T-helper 2 cell treated with Interferon-gamma antibody and Interleukin-4, amounts not matched to agents 5 μg/mL and 100 μg/mL, for 36 hours (primary cell): ENCODE measurements around the gene CADPS.

Experiments
- DNase-seq: peaks from one replicate; pipeline ENCODE4 v3.0.0; 2021; ENCODE audit warnings: low spot score
- H3K27ac Mint-ChIP-seq: one replicate; pipeline ENCODE4 v1.8.0; 2021; ENCODE audit warnings: mild to moderate bottlenecking, mixed read lengths
- H3K27me3 Mint-ChIP-seq: one replicate; pipeline ENCODE4 v1.8.0; 2021; ENCODE audit warnings: low read depth, mixed read lengths
- H3K36me3 Mint-ChIP-seq: one replicate; pipeline ENCODE4 v1.8.0; 2021; ENCODE audit warnings: low read depth, mixed read lengths
- H3K4me1 Mint-ChIP-seq: one replicate; pipeline ENCODE4 v1.8.0; 2021; ENCODE audit warnings: low read depth, mixed read lengths
- H3K4me3 Mint-ChIP-seq: one replicate; pipeline ENCODE4 v1.8.0; 2022; ENCODE audit warnings: mild to moderate bottlenecking, moderate library complexity, mixed read lengths
- H3K9me3 Mint-ChIP-seq: one replicate; pipeline ENCODE4 v1.8.0; 2021; ENCODE audit warnings: mixed read lengths

The CADPS gene

DNA sequence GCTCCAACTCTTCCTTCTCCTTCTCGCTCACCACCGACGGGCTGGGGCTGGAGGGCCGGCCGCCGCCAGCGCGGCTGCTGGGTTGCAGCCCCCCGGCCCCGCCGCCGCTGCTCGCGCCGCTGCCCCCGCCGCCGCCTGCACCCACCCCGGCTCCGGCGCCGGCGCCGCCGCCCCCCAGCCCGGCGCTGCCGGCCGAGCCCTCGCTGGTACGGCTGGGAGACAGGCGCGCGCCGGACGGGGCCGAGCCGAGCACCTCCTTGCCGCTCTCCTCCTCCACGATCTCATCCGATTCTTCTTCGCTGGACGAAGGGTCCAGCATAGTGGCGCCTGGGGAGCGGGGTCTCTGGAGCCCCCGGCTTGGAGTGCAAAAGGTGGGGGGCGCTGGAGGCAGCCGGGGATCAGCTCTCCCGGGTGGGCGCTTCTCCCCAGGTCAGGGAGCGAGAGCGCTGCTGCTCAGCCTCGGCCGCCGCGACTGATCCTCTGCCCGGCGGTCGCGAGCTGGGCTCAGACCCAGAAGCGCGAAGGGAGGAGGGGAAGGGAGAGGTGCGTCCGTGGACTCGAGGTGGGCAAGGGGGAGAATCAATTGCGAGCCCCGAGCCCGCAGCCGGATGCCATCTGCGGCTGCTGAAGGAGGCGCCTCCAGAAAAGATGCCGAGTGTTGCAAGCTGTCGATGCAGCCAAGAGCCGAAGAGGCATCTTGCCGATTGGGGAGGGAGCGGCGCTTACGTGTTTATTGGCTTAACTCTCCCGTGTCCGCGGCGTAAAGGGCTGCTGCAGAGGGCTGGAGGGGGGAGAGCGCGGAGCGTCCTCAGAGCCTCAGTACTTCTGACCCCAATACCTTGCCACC, at the start of gene CADPS:
CADPS (minus strand) TSS at position 706 of the 847 bp plus-strand sequence; CDS start at position 319, 387 bp downstream.
- Mint-ChIP-seq H3K27ac (no peak within 1 kb of the TSS), H3K4me3 (no peak within 1 kb of the TSS), H3K9me3 (no peaks in the 10 kb centered on the region), H3K36me3 (no peaks in the 10 kb centered on the region), H3K27me3 (peaks cover 39% of the 10 kb centered on the region), H3K4me1 (no peaks in the 10 kb centered on the region)
- no peak for DNase-seq

DNA sequence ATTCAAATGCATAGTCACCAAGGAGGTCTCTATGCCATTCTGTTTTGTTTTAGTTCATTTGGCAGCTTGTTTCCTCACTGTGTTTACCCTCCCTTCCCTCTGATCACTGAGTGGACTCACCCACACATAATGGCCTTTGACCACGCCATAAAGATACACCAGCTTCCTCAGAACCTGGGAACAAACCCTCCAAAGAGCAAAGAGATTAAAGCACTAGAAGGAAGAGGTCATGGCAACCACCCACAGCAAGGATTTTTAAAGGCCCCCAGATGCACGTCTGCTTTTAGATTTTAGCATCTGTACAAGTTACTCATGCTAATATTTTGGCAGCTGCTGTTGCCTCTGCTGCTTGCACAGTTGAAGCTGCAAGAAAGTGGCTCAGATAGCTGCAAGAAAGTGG, 47.9 kb upstream of the CADPS start:
- Mint-ChIP-seq H3K4me1 (no peaks in the 10 kb centered on the region), H3K9me3 (no peaks in the 10 kb centered on the region), H3K36me3 (no peaks in the 10 kb centered on the region), H3K27me3 (no peaks in the 10 kb centered on the region), H3K4me3 (no peak overlapping the region), H3K27ac (no peak overlapping the region)
- DNase-seq = no peak

DNA sequence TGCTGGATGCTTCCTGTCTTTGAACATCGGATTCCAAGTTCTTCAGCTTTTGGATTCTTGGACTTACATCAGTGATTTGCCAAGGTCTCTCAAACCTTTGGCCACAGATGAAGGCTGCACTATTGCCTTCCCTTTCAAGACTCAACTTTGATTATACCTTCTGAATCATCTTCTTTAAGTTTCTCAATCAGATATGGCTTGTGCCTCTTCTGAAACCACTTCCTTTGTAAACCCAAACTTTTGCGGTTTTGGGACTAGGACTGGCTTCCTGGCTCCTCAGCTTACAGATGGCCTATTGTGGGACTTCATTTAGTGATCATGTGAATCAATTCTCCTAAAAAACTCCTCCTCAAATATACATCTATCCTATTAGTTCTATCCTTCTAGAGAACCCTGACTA, 47.1 kb upstream of the CADPS start:
- no peaks in the 10 kb centered on the region for H3K27me3 Mint-ChIP-seq
- H3K27ac Mint-ChIP-seq = no peak overlapping the region
- no peak overlapping the region for H3K4me3 Mint-ChIP-seq
- no peaks in the 10 kb centered on the region for H3K9me3 Mint-ChIP-seq
- no peaks in the 10 kb centered on the region for H3K36me3 Mint-ChIP-seq
- no peaks in the 10 kb centered on the region for H3K4me1 Mint-ChIP-seq
- no peak for DNase-seq

DNA sequence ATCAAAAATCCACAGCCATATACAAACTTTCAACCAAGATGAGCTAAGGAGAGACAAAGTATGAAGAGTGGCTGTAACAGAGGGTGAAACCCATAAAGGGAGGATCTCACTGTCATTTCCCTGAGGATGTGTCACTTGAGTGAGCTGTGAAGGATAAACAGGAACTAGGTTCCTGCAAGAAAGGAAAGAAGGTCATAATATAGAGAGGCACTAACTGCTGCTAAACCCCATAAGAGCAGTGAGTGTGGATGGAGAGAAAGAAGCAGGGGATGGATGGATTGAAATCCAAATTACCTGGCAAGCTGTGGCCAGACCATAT, 45.2 kb upstream of the CADPS start:
- H3K27ac Mint-ChIP-seq = no peak overlapping the region
- H3K4me3 Mint-ChIP-seq = no peak overlapping the region
- H3K36me3 Mint-ChIP-seq = no peaks in the 10 kb centered on the region
- H3K27me3 Mint-ChIP-seq = no peaks in the 10 kb centered on the region
- no peaks in the 10 kb centered on the region for H3K9me3 Mint-ChIP-seq
- DNase-seq = no peak
- H3K4me1 Mint-ChIP-seq = no peaks in the 10 kb centered on the region

DNA sequence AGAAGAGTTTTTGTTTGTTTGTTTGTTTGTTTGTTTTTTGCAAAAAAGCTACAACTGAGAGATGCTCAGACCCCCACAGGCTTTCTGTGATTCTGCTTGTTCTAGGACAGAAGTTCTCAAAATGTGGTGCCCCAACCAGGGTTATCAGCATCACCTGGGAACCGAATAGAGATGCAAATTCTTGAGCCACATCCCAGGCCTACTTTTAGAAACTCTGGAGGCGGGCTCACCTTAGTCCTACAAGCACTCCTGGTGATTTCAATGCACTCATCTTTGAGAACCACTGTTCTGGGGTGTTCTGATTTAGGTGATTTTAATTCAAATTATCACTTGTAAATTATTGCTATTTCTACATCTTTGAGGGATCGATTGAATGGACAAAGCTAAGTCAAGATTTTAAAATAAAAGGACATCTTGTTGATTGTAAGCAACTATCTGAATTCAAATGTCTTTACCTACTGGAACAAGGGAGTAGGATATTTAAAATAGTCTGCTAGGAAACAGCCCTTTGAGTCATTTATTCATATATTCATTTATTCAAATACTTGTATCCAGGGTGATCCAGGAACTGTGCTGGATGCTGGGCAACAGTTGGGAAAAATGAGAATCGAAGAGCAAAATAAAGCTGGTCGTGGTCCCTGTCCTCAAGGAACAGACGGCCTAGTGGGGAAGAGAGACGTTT, 44.7 kb upstream of the CADPS start:
- H3K4me3 Mint-ChIP-seq = no peak overlapping the region
- no peaks in the 10 kb centered on the region for H3K27me3 Mint-ChIP-seq

DNA sequence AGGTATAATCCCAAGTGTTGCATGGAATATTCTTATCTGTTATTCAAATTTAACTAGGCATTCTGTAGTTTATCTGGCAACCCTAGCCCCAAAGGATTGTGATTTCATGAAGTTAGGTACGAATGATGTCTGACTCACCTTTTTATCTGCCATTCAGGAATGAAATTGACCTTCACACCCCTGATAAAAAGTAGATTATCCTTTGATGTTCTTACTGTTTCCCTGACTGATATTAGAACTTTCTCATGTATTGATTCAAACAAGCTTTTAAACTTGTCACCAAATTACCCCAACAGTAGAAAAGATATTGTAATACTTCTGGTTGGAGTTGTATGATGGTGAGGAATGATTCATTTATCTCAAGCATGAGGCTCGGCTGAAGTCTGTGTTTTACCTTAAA, 43.6 kb upstream of the CADPS start:
- Mint-ChIP-seq H3K4me3 (no peak overlapping the region), H3K4me1 (no peaks in the 10 kb centered on the region), H3K27ac (no peak overlapping the region), H3K36me3 (no peaks in the 10 kb centered on the region), H3K27me3 (no peaks in the 10 kb centered on the region), H3K9me3 (no peaks in the 10 kb centered on the region)
- no peak for DNase-seq

More for the DNA sequence above, 44.7 kb upstream of the CADPS start:
- no peaks in the 10 kb centered on the region for H3K36me3 Mint-ChIP-seq
- H3K9me3 Mint-ChIP-seq = no peaks in the 10 kb centered on the region
- H3K27ac Mint-ChIP-seq = no peak overlapping the region
- no peaks in the 10 kb centered on the region for H3K4me1 Mint-ChIP-seq
- DNase-seq = no peak

DNA sequence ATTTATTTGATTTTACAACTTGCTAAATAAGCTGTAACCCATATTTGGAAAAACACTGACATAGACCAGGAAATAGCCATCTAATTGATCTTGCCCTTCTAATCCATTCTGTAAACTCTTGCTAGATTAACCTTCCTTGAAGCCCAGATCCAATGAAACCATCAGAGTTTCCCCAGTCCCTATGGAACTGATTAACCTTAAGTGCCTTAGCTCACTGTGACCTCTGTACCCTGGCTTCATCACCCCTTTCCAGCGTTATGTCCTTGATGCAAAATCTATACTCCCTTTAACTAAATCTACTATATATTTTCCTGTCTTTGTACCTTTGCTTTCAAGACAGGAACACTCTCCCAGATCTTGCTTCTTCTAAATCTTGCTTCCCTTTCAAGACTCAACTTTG, 42.9 kb upstream of the CADPS start:
- no peaks in the 10 kb centered on the region for H3K4me1 Mint-ChIP-seq
- DNase-seq = no peak
- no peak overlapping the region for H3K4me3 Mint-ChIP-seq
- H3K27ac Mint-ChIP-seq = no peak overlapping the region
- no peaks in the 10 kb centered on the region for H3K27me3 Mint-ChIP-seq
- no peaks in the 10 kb centered on the region for H3K36me3 Mint-ChIP-seq
- H3K9me3 Mint-ChIP-seq = no peaks in the 10 kb centered on the region

DNA sequence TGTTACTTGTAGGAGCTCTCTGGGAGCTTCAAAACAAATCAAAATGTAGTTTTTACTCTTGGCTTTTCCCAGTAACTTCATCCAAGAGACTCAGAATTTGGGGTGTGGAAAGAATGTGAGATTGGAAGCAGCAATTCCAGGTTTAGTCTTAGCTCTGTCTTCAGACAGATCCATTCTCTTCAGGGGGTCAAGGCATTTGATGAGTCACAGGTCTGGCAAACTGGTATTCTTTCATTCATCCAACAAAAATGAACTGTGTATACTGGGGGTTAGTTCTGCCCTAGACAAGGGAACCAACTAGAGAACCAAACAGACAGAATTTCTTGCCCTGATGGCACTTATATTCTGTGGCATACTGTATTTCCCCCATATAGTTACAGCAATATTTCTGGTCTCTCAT, 36.3 kb upstream of the CADPS start:
- Mint-ChIP-seq H3K4me3 (no peak overlapping the region), H3K9me3 (no peaks in the 10 kb centered on the region)
- DNase-seq = no peak

DNA sequence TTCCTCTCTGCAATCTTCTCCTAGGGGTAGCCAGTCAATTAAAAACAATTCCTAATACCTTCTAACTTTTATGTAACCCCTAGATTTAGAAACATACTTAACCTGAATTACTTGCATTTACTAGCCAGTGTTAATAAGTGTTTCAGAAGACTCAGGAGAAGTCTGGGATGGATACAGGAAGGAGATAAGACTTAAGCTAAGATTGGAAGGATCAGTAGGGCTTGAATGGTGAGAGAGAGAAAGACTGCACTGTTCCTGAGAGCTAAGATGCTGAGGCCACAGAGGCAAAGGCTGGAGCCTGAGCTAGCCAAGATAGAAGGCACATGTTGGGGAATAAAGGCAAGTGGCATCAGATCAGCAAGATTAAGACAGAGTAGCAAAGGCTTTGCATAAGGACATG, 30.1 kb upstream of the CADPS start:
- Mint-ChIP-seq H3K27me3 (no peaks in the 10 kb centered on the region), H3K9me3 (no peaks in the 10 kb centered on the region), H3K4me3 (no peak overlapping the region), H3K27ac (no peak overlapping the region), H3K4me1 (no peaks in the 10 kb centered on the region), H3K36me3 (no peaks in the 10 kb centered on the region)
- no peak for DNase-seq

More for the DNA sequence above, 36.3 kb upstream of the CADPS start:
- no peaks in the 10 kb centered on the region for H3K27me3 Mint-ChIP-seq
- no peaks in the 10 kb centered on the region for H3K4me1 Mint-ChIP-seq
- no peaks in the 10 kb centered on the region for H3K36me3 Mint-ChIP-seq
- no peak overlapping the region for H3K27ac Mint-ChIP-seq

DNA sequence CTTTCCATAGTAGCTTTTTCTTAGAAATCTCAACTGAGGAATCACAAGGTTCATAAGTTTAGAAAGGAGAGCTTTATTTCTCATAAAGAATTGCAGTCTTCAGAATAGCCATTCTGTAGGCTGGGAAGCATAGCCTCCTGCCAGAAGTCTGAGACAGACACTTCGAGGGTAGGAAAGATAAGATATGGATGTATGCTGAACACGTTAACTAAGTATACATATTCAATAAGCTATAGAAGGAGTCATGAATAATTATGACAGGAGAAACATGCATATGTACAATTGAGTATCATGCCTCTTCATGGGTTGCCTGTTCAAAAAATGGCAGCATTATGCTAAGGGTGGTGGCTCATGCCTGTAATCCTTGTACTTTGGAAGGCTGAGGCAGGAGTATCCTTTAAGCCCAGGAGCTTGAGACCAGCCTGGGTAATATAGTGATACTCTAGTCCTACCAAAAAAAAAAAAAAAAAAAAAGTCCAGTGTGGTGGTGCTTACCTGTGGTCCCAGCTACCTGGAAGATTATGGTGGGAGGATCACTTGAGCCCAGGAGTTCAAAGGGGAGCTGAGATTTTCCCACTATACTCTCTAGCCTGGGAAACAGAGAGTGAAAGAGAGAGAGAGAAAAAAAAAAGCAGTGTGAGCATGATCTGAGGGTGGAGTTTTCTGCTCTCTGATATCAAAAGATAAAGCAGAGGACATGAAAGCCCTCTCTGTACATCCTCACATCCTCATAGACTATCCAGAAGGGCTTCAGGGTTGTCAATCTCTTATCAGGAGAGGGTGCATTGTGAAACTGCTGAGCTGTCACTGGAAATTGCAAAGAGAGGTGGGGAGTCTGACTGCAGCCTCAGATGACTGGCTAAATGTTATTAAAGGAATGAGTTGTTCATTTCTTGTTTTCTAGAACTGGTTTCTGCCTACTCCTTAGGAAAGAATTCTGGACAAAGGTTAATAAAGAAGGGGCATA, 23.6 kb upstream of the CADPS start:
- no peak overlapping the region for H3K4me3 Mint-ChIP-seq
- H3K27me3 Mint-ChIP-seq = no peaks in the 10 kb centered on the region
- no peaks in the 10 kb centered on the region for H3K4me1 Mint-ChIP-seq
- H3K36me3 Mint-ChIP-seq = no peaks in the 10 kb centered on the region
- no peaks in the 10 kb centered on the region for H3K9me3 Mint-ChIP-seq
- H3K27ac Mint-ChIP-seq = no peak overlapping the region
- DNase-seq = no peak

DNA sequence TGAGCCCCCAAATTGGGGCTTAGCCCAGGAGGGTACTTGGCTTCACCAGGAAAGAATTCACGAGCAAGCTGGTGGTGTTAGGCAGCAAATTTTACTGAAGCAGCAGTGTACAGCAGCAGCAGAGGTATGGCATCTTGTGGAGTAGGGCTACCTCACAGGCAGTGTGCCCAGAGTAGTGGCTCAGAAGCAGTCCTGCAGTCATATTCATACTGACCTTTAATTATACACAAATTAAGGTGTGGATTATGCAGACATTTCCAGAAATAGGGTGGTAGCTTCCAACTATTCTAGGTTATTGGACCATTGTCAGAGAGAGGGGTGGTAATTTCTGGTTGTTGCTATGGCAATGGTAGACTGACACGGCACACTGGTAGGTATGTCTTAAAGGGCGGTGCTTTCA, 20.7 kb upstream of the CADPS start:
- H3K4me1 Mint-ChIP-seq = no peaks in the 10 kb centered on the region
- no peaks in the 10 kb centered on the region for H3K36me3 Mint-ChIP-seq
- DNase-seq = no peak
- no peak overlapping the region for H3K4me3 Mint-ChIP-seq
- H3K9me3 Mint-ChIP-seq = no peaks in the 10 kb centered on the region
- no peak overlapping the region for H3K27ac Mint-ChIP-seq
- no peaks in the 10 kb centered on the region for H3K27me3 Mint-ChIP-seq

DNA sequence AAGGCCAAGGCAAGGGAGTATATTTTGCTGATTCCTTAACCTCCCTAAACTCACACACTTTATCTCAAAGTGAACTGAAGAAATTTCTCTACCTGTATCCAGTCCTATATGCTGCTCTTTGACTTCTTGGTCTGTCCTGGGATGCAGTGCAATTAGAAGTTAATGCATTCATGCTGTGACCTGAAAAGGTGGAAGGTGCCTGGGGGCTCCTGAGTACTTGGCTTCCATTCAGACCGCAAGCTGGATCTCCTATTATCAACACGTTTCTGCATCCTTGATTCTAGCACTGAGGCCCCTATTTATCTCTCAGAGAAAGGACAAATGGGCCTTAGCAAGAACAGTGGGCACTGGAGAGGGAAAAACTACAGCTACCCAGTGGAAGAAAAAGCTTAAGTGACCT, 17.7 kb upstream of the CADPS start:
- no peak overlapping the region for H3K27ac Mint-ChIP-seq
- H3K9me3 Mint-ChIP-seq = no peaks in the 10 kb centered on the region
- H3K4me3 Mint-ChIP-seq = no peak overlapping the region
- no peak for DNase-seq
- H3K4me1 Mint-ChIP-seq = no peaks in the 10 kb centered on the region
- no peaks in the 10 kb centered on the region for H3K36me3 Mint-ChIP-seq
- H3K27me3 Mint-ChIP-seq = no peaks in the 10 kb centered on the region

DNA sequence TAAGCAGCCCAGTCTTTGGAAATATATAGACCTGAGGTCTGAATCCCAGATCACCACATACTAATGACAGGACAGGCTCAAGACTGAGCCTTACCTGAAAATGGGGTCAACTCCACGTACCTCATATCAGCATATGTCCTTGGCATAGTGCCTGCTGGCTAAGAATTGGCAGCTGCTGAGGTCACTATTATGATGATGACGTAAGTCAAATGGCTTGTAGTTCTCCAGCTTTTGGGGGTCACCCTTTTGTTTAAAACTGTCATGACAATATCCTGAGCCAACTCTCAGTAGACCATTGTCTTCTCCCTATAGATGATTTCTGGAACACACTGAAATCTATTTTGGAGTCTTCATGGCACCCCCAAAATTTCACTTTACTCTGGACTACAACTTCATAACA, 16.8 kb upstream of the CADPS start:
- Mint-ChIP-seq H3K27me3 (no peaks in the 10 kb centered on the region), H3K4me1 (no peaks in the 10 kb centered on the region), H3K4me3 (no peak overlapping the region), H3K27ac (no peak overlapping the region), H3K9me3 (no peaks in the 10 kb centered on the region), H3K36me3 (no peaks in the 10 kb centered on the region)
- DNase-seq = no peak

DNA sequence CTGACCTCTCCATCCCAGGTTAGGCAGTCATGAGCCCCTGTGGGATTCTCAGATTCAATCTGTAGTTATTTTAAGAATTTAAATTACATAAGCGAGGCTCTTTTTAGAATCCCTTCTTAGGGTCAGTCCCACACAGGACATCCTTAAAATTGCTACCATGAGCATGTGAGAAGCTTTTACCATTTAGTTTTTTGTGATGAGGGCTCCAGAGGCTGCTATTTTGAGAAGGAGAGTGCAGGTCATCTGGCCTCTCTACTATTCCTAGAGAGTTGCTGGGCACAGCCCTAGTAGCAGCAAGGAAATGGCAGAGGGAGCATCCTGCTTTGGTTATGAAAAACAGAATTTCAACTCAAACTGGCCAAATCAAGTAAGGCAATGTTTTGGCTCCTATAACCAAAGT, 13.6 kb upstream of the CADPS start:
- no peaks in the 10 kb centered on the region for H3K36me3 Mint-ChIP-seq
- no peaks in the 10 kb centered on the region for H3K27me3 Mint-ChIP-seq
- H3K4me1 Mint-ChIP-seq = no peaks in the 10 kb centered on the region
- no peaks in the 10 kb centered on the region for H3K9me3 Mint-ChIP-seq
- H3K27ac Mint-ChIP-seq = no peak overlapping the region
- H3K4me3 Mint-ChIP-seq = no peak overlapping the region
- DNase-seq = no peak
